Testis (tissue), 5 donors: ENCODE measurements around the gene CTCF. TPM values are rescaled to one million over a fixed set of nuclear protein-coding genes. Genes with fewer than 3 reads are reported as not detected.
"Not testable (repeated sequence)": the region's sequence is repeated elsewhere in the genome, so short reads cannot be mapped to it uniquely, and the experiment has no call there.

Experiments
- DNase-seq: peaks from one replicate; pipeline ENCODE4 v3.0.0-alpha.2; 2019
- H3K27ac ChIP-seq, 2 donors: fragments of 200-600 bp; sonication (generic); one replicate each; pipeline ENCODE4 v1.5.1; 2019
- H3K27me3 ChIP-seq: fragments of 200-600 bp; sonication (generic); one replicate; pipeline ENCODE4 v1.5.1; 2019
- H3K36me3 ChIP-seq: fragments of 200-600 bp; sonication (generic); one replicate; pipeline ENCODE4 v1.5.1; 2017; ENCODE audit warnings: low read depth; ENCODE audit errors: missing control alignments
- H3K4me1 ChIP-seq: fragments of 200-600 bp; sonication (generic); one replicate; pipeline ENCODE4 v1.5.1; 2019
- H3K4me3 ChIP-seq, 2 donors: fragments of 200-600 bp; sonication (generic); one replicate each; pipeline ENCODE4 v1.5.1; 2017 to 2019
- H3K9me3 ChIP-seq: fragments of 200-600 bp; sonication (generic); one replicate; pipeline ENCODE4 v1.5.1; 2017
- CTCF ChIP-seq, 3 experiments: fragments of 450-650 bp in 2 of 3; fragments of 200-600 bp in 1 of 3; sonication (generic) in 1 of 3; IDR thresholded peaks; one replicate each; pipeline ENCODE4 v1.5.1; 2016 to 2019; ENCODE audit warnings: antibody characterized with exemption in 3 of 3, mild to moderate bottlenecking in 2 of 3, moderate library complexity in 1 of 3
- POLR2A ChIP-seq: fragments of 450-650 bp; IDR thresholded peaks from one replicate; pipeline ENCODE4 v1.6.1; 2017; ENCODE audit warnings: antibody characterized with exemption, mild to moderate bottlenecking, moderate library complexity
- WGBS, 2 donors: methylation state at CpG; one replicate each; pipeline ENCODE4 v1.1.5; 2018; 5-methylcytosine and 5-hydroxymethylcytosine counted together
- intact Hi-C: fragments of 100-400 bp; cut with DNase I; formaldehyde crosslinking; loops from one replicate; pipeline ENCODE4 v1.15.1; 2023; ENCODE audit warnings: low total_unique reads
- long read RNA-seq, 2 donors: transcript quantifications; one replicate each; lab custom pipeline, GENCODE V29; 2026
- polyA plus RNA-seq: library from polyadenylated mRNA; stranded (reverse); fragments of 350-450 nt; fragmentation: Illumina TruSeq; extraction: RNeasy Lipid Tissue Mini Kit (QIAGEN cat#74804); gene quantifications from one replicate; pipeline ENCODE4 v1.2.3, GENCODE V29; 2014; ENCODE audit warnings: low read depth, low replicate concordance; ENCODE audit not compliant: insufficient read depth
- total RNA-seq, 2 donors: library from RNA; depleted of rRNA; stranded (reverse); fragments of >200 nt; gene quantifications; one replicate each; pipeline ENCODE4 v1.2.3, GENCODE V29; 2016

CTCF gene
- 10 to 100 TPM; 45.5 to 47.0 TPM for total RNA-seq
- polyA plus RNA-seq, result 25.9 TPM
- long read RNA-seq, donor 1, partial matches to known transcripts, result 9 of 12 reads
- long read RNA-seq, donor 1, other reads (novel, unspliced or antisense), result 0 of 12 reads
- long read RNA-seq, donor 2, partial matches to known transcripts, result 9 of 12 reads
- long read RNA-seq, donor 2, other reads (novel, unspliced or antisense), result 0 of 12 reads

- DNase-seq, result peak; percentile 86
- TF ChIP-seq CTCF (IDR thresholded peaks at IDR 0.05) (peak; percentile 57 to 96 (median 86)), POLR2A (no peak)
- no peaks in the 10 kb centered on the region for H3K9me3 ChIP-seq
- intact Hi-C loops, result no loop called here
- H3K27ac ChIP-seq, result peak within 1 kb of the TSS; percentile 98 to 99
- WGBS, 2 donors, result 0 to 1% methylated on average over 16 to 41 of the region's 62 CpGs
- no peaks in the 10 kb centered on the region for H3K27me3 ChIP-seq
- peak within 1 kb of the TSS; percentile 91 to 99 for H3K4me3 ChIP-seq
- H3K36me3 ChIP-seq, result no peaks in the 10 kb centered on the region
- peaks cover 15% of the 10 kb centered on the region for H3K4me1 ChIP-seq
These were observed at the start of gene CTCF for GRCh38 chr16:67562526-67562917. Gene CTCF, plus strand, starts transcription at chr16:67562526. Its CDS starts 48,307 bp downstream, at chr16:67610833.

GRCh38 chr16:67513892-67514291, 48.4 kb upstream of the CTCF start:
- H3K4me3 ChIP-seq, H3K27me3 ChIP-seq, H3K36me3 ChIP-seq, H3K9me3 ChIP-seq, DNase-seq, H3K27ac ChIP-seq, H3K4me1 ChIP-seq, intact Hi-C loops: not testable (repeated sequence)
- 94 to 96% methylated on average over 1 of the region's 1 CpG for WGBS, 2 donors

GRCh38 chr16:67514382-67514828, 47.9 kb upstream of the CTCF start:
- Histone ChIP-seq H3K4me3 (no peak overlapping the region), H3K4me1 (no peaks in the 10 kb centered on the region), H3K9me3 (no peaks in the 10 kb centered on the region), H3K27me3 (no peaks in the 10 kb centered on the region), H3K36me3 (no peaks in the 10 kb centered on the region), H3K27ac (no peak overlapping the region)
- peak; percentile 94 for DNase-seq
- intact Hi-C loops, result no loop called here
- WGBS, 2 donors, result 24 to 25% methylated on average over 8 of the region's 8 CpGs
- no peak for TF ChIP-seq POLR2A
- peak; percentile 62 to 75 (median 71) for TF ChIP-seq CTCF (IDR thresholded peaks at IDR 0.05)

- Histone ChIP-seq H3K27ac (no peak overlapping the region), H3K36me3 (no peaks in the 10 kb centered on the region), H3K27me3 (no peaks in the 10 kb centered on the region), H3K4me3 (no peak overlapping the region), H3K9me3 (no peaks in the 10 kb centered on the region), H3K4me1 (peaks cover 1% of the 10 kb centered on the region)
- DNase-seq, result no peak
- TF ChIP-seq POLR2A (no peak), CTCF (IDR thresholded peaks at IDR 0.05) (no peak)
- 87 to 89% methylated on average over 11 to 12 of the region's 12 CpGs for WGBS, 2 donors
- intact Hi-C loops, result no loop called here
These were observed 45.8 kb upstream of the CTCF start for GRCh38 chr16:67516296-67517154.

- no peaks in the 10 kb centered on the region for H3K9me3 ChIP-seq
- H3K4me3 ChIP-seq, result no peak overlapping the region
- no peaks in the 10 kb centered on the region for H3K27me3 ChIP-seq
- no peak overlapping the region for H3K27ac ChIP-seq
- peaks cover 5% of the 10 kb centered on the region for H3K4me1 ChIP-seq
- H3K36me3 ChIP-seq, result no peaks in the 10 kb centered on the region
- no peak for DNase-seq
- TF ChIP-seq POLR2A (no peak), CTCF (IDR thresholded peaks at IDR 0.05) (no peak)
- 88 to 93% methylated on average over 3 of the region's 3 CpGs for WGBS, 2 donors
- intact Hi-C loops, result no loop called here
These were observed 45.2 kb upstream of the CTCF start for GRCh38 chr16:67517155-67517445.
